Astrocyte of the cerebellum (primary cell): ENCODE results near the gene C9orf50.

ENCODE experiments used
- DNase-seq: peaks from one replicate; pipeline ENCODE4 v3.0.0-alpha.2; 2011; ENCODE audit warnings: low read depth
- H3K4me3 ChIP-seq: 2 replicates; pipeline ENCODE4 v1.5.1; 2011; ENCODE audit warnings: mild to moderate bottlenecking, low read depth, low read length, moderate library complexity
- CTCF ChIP-seq: IDR thresholded peaks from 2 replicates; pipeline ENCODE4 v1.5.1; 2012; ENCODE audit warnings: low read length, low read depth, moderate library complexity, mild to moderate bottlenecking; ENCODE audit errors: missing control alignments
- in situ Hi-C: cut with HindIII; loops from 2 replicates; pipeline ENCODE4 v1.10.0; 2017; ENCODE audit warnings: low sequenced_read_pairs

Gene C9orf50

GRCh38 chr9:129572052-129572425 is 48.9 kb downstream of the C9orf50 start:
- no peak for DNase-seq
- no peak for TF ChIP-seq CTCF
- in situ Hi-C loops = no loop called here
- H3K4me3 ChIP-seq = no peak overlapping the region

- in situ Hi-C loops = no loop called here
- no peak for TF ChIP-seq CTCF
- DNase-seq = no peak
- H3K4me3 ChIP-seq = no peak overlapping the region
These were observed 49.4 kb downstream of the C9orf50 start for GRCh38 chr9:129571298-129572051.

- TF ChIP-seq CTCF = no peak
- peak; percentile 63 for DNase-seq
- in situ Hi-C loops = no loop called here
- no peak overlapping the region for H3K4me3 ChIP-seq
These were observed 50.2 kb downstream of the C9orf50 start for GRCh38 chr9:129570450-129571297.

GRCh38 chr9:129569502-129570449 is 51.1 kb downstream of the C9orf50 start:
- peak; percentile 43 for TF ChIP-seq CTCF
- in situ Hi-C loops = no loop called here
- no peak for DNase-seq
- H3K4me3 ChIP-seq = no peak overlapping the region

- in situ Hi-C loops = no loop called here
- no peak for TF ChIP-seq CTCF
- DNase-seq = no peak
- peak overlapping the region; percentile 36 for H3K4me3 ChIP-seq
These were observed 52.1 kb downstream of the C9orf50 start for GRCh38 chr9:129568560-129569501.
